Gastrocnemius medialis (tissue), 4 donors: ENCODE data around the gene NELFB. TPM values are rescaled to one million over a fixed set of nuclear protein-coding genes. Genes with fewer than 3 reads are reported as not detected.
"Not testable (repeated sequence)": the region's sequence is repeated elsewhere in the genome, so short reads cannot be mapped to it uniquely, and the experiment has no call there.

Source experiments
- ATAC-seq, 2 donors: fragments of 150-250 bp; one replicate each; pipeline ENCODE4 v1.9.1; 2016
- DNase-seq, 2 donors: peaks; one replicate each; pipeline ENCODE4 v3.0.0-alpha.2; 2019
- H3K27ac ChIP-seq, 4 donors: fragments of 200-600 bp; sonication (generic); 1 replicate in 1 of 4; 2 replicates in 3 of 4; pipeline ENCODE4 v1.5.1; 2016 to 2018; ENCODE audit warnings: mild to moderate bottlenecking in 2 of 4, moderate library complexity in 1 of 4
- H3K27me3 ChIP-seq, 3 donors: fragments of 200-600 bp; sonication (generic) in 2 of 3; 1 replicate in 1 of 3; 2 replicates in 2 of 3; pipeline versions ENCODE4 v1.5.1 to v1.6.0; 2016 to 2019; ENCODE audit warnings: mild to moderate bottlenecking in 1 of 3, moderate library complexity in 1 of 3
- H3K36me3 ChIP-seq, 2 donors: fragments of 200-600 bp; sonication (generic) in 1 of 2; one replicate each; pipeline ENCODE4 v1.5.1; 2017 to 2018
- H3K4me1 ChIP-seq, 2 donors: fragments of 200-600 bp; sonication (generic) in 1 of 2; one replicate each; pipeline ENCODE4 v1.5.1; 2016 to 2017; ENCODE audit warnings: mild to moderate bottlenecking in 2 of 2
- H3K4me3 ChIP-seq, 4 donors: fragments of 200-600 bp; sonication (generic) in 3 of 4; 1 replicate in 1 of 4; 2 replicates in 3 of 4; pipeline ENCODE4 v1.5.1; 2016 to 2019; ENCODE audit warnings: mild to moderate bottlenecking in 2 of 4
- H3K9me3 ChIP-seq, 3 donors: fragments of 200-600 bp; sonication (generic) in 2 of 3; 1 replicate in 1 of 3; 2 replicates in 2 of 3; pipeline ENCODE4 v1.5.1; 2016 to 2019
- POLR2A ChIP-seq, 2 donors: fragments of 450-650 bp; IDR thresholded peaks; one replicate each; pipeline ENCODE4 v1.6.1; 2017; ENCODE audit warnings: antibody characterized with exemption in 2 of 2, mild to moderate bottlenecking in 2 of 2, moderate library complexity in 2 of 2
- in situ Hi-C, 4 donors: fragments of 200-750 bp; cut with MboI; loops; one replicate each; pipeline versions ENCODE4 v1.15.0 to v1.8.0; 2017; ENCODE audit warnings: low sequenced_read_pairs in 4 of 4
- intact Hi-C: fragments of 100-400 bp; cut with DNase I; formaldehyde crosslinking; loops from one replicate; pipeline ENCODE4 v1.15.1; 2023; ENCODE audit warnings: low total_unique reads
- total RNA-seq, 4 donors: library from RNA; depleted of rRNA; stranded (reverse); fragments of >200 nt; gene quantifications; one replicate each; pipeline versions ENCODE4 v1.1.0 to v1.2.3, GENCODE V29; 2016
- TF ChIP-seq, protein P1 (sequence below), 5 experiments: fragments of 450-650 bp in 3 of 5; fragments of 200-600 bp in 2 of 5; sonication (generic) in 2 of 5; IDR thresholded peaks in 4 of 5; conservative IDR thresholded peaks in 1 of 5; 1 replicate in 4 of 5; 2 replicates in 1 of 5; pipeline ENCODE4 v1.5.1; 2016 to 2019; ENCODE audit warnings: antibody characterized with exemption in 5 of 5, mild to moderate bottlenecking in 3 of 5, moderate library complexity in 3 of 5

NELFB gene
- total RNA-seq, 4 donors from 2014 or later = 21.6 to 61.5 (median 39.4) TPM

DNA sequence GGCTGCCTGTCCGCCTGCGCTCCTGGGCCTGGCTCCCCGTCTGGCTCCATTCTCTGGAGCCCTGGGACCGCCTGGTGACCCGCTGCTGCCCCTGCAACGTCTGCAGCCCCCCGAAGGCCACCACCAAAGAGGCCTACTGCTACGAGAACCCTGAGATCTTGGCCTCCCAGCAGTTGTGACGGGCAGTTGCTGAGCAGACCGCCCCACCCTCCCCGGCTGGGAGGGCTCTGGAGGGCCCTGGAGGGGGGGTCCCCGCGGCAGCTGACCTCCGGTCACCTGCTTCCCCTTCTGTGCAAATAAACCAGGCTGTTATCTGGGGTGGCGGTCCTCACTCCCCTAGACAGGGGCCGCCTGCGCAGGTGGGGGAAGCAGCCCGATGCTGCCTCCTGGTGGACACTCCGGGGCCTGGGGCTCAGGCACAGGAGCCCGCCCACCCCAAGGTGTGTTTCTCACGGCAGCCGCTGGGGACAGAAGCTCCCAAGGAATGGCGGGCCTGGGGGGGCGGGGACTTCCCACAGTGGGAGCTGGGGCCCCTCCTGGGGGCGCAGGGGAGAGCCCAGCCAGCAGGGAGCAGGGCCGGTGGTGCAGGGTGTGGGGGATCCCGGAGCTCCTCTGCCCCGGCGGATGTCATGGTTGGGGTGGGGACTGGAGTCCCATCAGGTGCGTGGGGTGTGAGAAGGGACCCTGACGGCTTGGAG lies 18.7 kb upstream of the NELFB start:
- peak; percentile 17 to 27 for ATAC-seq
- H3K4me1 ChIP-seq = peaks cover 38 to 47% of the 10 kb centered on the region in 2 donors
- peaks cover 0 to 19% (median 0%) of the 10 kb centered on the region in 3 donors for H3K27me3 ChIP-seq
- no peaks in the 10 kb centered on the region for H3K9me3 ChIP-seq
- H3K27ac ChIP-seq = peak overlapping the region; percentile 63 to 79 (median 78)
- DNase-seq = peak; percentile 76 to 85
- H3K4me3 ChIP-seq = peak overlapping the region; percentile 34 to 50 (median 41)
- intact Hi-C loops (loop anchor here (2.0 to 10.0 kb wide), 2 partner anchors 26 to 452 kb away; no protein-coding TSS in a partner anchor), in situ Hi-C loops (loop anchor here in 2 of 4 donors (10.0 kb wide), 1 partner anchor 122 kb away; the partner anchor contains the start of gene DPP7 (in 2 of the 2))
- no peaks in the 10 kb centered on the region for H3K36me3 ChIP-seq
- no peak for TF ChIP-seq POLR2A (IDR thresholded peaks at IDR 0.05)
- TF ChIP-seq, protein P1, sequence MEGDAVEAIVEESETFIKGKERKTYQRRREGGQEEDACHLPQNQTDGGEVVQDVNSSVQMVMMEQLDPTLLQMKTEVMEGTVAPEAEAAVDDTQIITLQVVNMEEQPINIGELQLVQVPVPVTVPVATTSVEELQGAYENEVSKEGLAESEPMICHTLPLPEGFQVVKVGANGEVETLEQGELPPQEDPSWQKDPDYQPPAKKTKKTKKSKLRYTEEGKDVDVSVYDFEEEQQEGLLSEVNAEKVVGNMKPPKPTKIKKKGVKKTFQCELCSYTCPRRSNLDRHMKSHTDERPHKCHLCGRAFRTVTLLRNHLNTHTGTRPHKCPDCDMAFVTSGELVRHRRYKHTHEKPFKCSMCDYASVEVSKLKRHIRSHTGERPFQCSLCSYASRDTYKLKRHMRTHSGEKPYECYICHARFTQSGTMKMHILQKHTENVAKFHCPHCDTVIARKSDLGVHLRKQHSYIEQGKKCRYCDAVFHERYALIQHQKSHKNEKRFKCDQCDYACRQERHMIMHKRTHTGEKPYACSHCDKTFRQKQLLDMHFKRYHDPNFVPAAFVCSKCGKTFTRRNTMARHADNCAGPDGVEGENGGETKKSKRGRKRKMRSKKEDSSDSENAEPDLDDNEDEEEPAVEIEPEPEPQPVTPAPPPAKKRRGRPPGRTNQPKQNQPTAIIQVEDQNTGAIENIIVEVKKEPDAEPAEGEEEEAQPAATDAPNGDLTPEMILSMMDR (IDR thresholded peaks at IDR 0.05 in 4 of 5, conservative IDR thresholded peaks at IDR 0.05 in 1 of 5) = peak; percentile 98 to 100 (median 99)

DNA sequence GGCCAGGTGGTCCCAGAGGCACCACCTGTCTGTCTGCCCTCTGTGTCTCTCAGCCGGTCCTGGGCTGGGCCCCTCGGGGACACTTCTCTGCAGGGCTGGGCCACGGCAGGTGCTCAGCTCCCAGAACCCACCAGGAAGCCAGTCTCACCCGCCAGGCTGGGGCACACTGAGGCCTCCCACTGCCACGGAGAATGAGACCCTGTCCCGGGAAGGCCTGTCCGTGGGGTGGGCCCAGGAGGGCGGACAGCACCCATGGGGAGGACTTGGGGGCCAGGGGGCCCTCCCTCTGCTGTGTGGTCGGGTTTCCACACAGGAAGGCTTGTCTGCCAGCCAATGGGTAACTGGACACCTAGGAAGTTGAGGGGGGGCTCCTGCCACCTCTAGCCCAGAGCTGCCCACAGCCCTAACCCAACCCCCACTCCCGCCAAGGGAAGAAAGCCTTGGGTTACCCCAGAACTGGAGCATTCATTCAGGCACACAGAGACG lies 18.1 kb upstream of the NELFB start:
- H3K9me3 ChIP-seq = no peaks in the 10 kb centered on the region
- peaks cover 0 to 4% of the 10 kb centered on the region in 2 donors for H3K36me3 ChIP-seq
- H3K4me1 ChIP-seq = peaks cover 38 to 50% of the 10 kb centered on the region in 2 donors
- peak overlapping the region; percentile 26 to 46 (median 35) for H3K4me3 ChIP-seq
- peak overlapping the region; percentile 63 to 79 (median 78) for H3K27ac ChIP-seq
- TF ChIP-seq, protein P1 (IDR thresholded peaks at IDR 0.05 in 4 of 5, conservative IDR thresholded peaks at IDR 0.05 in 1 of 5) = no peak
- no peak for TF ChIP-seq POLR2A (IDR thresholded peaks at IDR 0.05)
- ATAC-seq (no peak), DNase-seq (no peak)
- intact Hi-C loops (loop anchor here (2.0 to 10.0 kb wide), 2 partner anchors 26 to 452 kb away; no protein-coding TSS in a partner anchor), in situ Hi-C loops (loop anchor here in 2 of 4 donors (10.0 kb wide), 1 partner anchor 122 kb away; the partner anchor contains the start of gene DPP7 (in 2 of the 2))
- peaks cover 0 to 19% (median 0%) of the 10 kb centered on the region in 3 donors for H3K27me3 ChIP-seq

DNA sequence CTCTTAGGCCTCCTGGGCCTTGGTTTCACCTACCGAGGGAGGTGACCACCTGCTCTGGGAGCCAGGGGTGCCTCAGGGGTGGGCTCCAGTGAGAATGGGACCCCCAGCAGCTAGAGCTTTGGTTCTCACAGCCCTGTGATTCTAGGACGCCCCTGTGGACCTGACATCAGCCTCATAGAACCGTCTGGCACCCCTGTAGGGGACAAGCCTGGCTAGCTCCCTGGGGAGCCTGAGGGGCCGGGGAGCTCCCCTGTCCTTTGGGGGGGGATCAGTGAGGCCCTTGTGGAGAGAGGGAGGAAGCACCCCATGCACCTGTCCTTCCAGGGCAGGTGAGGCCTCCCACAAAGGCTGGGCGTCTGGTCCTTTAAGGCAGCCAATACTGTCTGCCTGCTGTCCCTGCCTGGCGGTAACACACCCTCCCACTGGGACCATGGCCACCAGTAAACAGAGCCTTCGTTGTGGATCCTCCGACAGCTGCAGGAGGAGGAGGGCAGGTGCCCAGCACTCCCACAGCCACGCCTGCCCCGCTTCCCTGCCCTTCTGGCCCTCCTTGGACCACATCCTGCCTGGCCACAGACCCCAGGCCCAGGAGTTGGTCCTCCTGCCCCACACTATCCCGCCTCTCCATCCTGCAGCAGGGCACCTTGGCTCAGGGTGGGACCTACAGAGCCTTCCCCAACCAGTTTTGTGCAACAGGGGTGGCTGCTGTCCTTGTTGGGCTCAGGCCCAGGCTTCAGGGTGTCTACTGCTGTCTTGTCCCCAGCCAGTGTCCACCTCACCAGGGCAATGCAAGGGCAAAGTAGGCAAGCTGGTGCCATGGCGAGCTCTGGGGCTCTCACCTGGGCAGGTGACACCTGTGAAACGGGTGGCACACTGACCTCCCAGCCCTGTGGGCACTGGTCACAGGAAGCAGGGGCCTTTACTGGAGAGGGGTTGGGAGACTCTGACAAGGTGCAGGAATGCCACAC lies 17.1 kb upstream of the NELFB start:
- peak overlapping the region; percentile 63 to 79 (median 78) for H3K27ac ChIP-seq
- in situ Hi-C loops = loop anchor here in 2 of 4 donors (10.0 kb wide), 1 partner anchor 123 kb away; the partner anchor contains the start of gene DPP7 (in 2 of the 2)
- DNase-seq = peak; percentile 49 to 67
- no peak for ATAC-seq
- no peak overlapping the region for H3K4me3 ChIP-seq
- TF ChIP-seq, protein P1 (IDR thresholded peaks at IDR 0.05 in 4 of 5, conservative IDR thresholded peaks at IDR 0.05 in 1 of 5) = no peak
- TF ChIP-seq POLR2A (IDR thresholded peaks at IDR 0.05) = no peak
- H3K36me3 ChIP-seq = peaks cover 0 to 14% of the 10 kb centered on the region in 2 donors
- intact Hi-C loops = loop anchor here (2.0 to 10.0 kb wide), 2 partner anchors 25 to 453 kb away; no protein-coding TSS in a partner anchor
- H3K4me1 ChIP-seq = peaks cover 49 to 61% of the 10 kb centered on the region in 2 donors
- H3K9me3 ChIP-seq = no peaks in the 10 kb centered on the region
- H3K27me3 ChIP-seq = peaks cover 0 to 17% (median 0%) of the 10 kb centered on the region in 3 donors

DNA sequence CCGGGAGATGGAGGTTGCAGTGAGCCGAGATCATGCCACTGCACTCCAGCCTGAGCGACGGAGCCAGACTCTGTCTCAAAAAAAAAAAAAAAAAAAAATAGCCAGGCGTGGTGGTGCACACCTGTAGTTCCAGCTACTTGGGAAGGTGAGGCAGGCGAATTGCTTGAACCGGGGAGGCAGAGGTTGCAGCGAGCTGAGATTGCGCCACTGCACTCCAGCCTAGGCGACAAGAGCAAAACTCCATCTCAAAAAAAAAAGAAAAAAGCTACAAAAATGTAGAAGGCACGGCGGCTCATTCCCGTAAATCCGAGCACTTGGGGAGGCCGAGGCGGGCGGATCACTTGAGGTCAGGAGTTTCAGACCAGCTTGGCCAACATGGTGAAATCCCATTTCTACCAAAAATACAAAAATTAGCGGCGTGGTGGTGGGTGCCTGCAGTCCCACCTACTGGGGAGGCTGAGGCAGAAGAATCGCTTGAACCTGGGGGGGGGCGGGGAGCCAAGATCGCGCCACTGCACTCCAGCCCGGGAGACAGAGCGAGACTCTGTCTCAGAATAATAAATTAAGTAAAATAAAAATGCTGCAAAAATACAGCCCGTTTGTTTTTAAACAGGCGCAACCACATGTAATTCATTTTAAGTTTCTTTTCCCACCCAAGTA lies 15.5 kb upstream of the NELFB start:
- ATAC-seq, H3K9me3 ChIP-seq, H3K27me3 ChIP-seq, DNase-seq: not testable (repeated sequence)
- H3K4me3 ChIP-seq = peak overlapping the region; percentile 69 to 83 (median 78)
- peaks cover 0 to 23% of the 10 kb centered on the region in 2 donors for H3K36me3 ChIP-seq
- intact Hi-C loops (loop anchor here (2.0 to 10.0 kb wide), 4 partner anchors 29 to 455 kb away; partner anchors contain the start of genes ANAPC2, SSNA1 and TPRN), in situ Hi-C loops (loop anchor here in 2 of 4 donors (10.0 kb wide), 1 partner anchor 125 kb away; the partner anchor contains the start of gene DPP7 (in 2 of the 2))
- H3K27ac ChIP-seq = peak overlapping the region; percentile 90 to 98 (median 94)
- peaks cover 62 to 77% of the 10 kb centered on the region in 2 donors for H3K4me1 ChIP-seq
